NCI-H1092 treated with DMSO at 0.1 percent for 48 hours (cell line): ENCODE measurements around the gene TMCC1.
"Not testable (repeated sequence)": the region's sequence is repeated elsewhere in the genome, so short reads cannot be mapped to it uniquely, and the experiment has no call there.

Experiments used
- DNase-seq: peaks from one replicate; lab custom pipeline; 2025; lab: John Stamatoyannopoulos, UW

The TMCC1 gene

DNA sequence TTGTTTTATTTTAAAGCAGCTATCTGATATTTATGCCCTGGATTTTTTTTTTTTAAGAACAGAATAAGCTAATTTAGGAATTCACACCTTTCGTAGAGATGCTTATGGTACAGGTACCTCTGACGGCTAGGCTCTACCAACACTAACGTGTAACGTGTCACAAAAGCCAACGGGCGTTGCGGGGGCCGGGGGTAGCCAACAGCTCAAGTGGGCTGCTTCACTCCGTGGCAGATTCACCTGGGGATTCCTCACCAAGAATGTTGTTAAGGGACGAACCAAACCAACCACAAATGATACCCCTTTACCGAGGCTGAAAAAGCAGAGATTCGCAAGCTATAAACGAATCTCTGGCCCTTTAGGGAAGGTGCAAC lies 1.0 kb downstream of the TMCC1 start:
- no peak for DNase-seq

DNA sequence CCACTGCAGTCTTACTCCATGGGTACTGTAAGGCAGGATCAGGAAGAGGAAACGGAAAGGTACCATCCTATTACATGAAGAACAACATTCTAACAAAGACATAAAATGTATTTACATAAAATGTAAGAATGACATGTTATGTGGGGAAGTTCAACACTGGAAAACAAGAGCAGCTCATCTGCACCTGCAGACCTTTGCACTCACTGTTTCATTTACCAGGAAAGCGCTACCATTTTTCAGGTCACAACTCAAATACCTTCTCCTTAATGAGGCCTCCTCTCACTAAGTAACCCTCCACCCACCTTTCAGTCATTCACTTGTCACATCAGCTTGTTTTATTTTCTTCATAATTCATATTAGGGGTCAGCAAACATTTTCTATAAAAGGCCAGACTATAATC lies 2.6 kb downstream of the TMCC1 start:
- no peak for DNase-seq

DNA sequence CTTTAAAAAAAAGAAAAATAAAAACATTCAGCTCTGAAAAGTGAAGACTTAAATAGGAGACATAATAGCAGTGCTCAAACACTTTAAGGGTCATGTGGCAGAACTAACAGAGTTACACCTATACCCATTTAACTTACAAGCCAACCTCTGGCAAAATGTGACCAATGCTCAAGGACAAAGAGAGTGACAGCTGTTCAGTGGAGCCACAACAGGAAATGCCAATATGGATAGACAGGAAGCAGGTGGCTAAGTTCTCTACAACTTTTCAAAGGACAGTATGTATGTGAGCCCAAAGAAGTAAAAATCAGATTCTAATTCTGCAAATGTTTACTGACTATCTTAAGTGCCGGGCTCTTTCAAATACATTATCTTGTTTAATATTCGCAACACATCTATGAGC lies 3.4 kb downstream of the TMCC1 start:
- DNase-seq = no peak

DNA sequence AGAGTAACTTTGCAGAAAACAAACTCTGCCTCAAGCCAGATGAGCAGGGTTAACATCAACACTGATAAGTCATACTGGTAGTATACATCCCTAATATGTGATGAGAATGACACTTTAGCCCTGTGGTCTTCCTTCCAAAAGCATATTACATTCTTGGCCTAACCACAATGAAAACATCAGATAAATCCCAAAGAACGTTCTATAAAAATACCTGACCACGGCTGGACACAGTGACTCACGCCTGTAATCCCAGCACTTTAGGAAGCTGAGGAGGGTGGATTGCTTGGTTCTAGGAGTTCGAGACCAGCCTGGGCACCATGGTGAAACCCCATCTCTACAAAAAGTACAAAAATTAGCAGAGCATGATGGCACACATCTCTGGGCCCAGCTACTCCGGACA lies 4.7 kb downstream of the TMCC1 start:
- no peak for DNase-seq

DNA sequence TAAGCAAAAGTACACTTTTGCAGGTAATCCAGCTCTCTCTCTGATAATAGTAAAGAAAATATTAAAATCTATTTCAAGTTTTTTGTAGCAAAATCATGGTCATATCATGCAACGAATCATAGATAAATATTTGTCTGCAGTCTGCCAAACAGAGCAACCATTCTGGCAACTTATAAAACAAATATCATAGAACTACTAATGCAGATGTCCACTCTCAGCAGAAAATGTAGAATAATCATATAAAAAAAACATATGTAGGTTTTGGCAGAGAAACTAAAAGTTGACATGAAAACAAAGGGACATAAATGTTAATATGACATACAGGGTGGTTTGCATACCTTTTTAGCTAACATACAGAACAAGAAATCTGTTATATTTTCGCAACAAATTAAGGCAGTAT lies 12.2 kb downstream of the TMCC1 start:
- no peak for DNase-seq

DNA sequence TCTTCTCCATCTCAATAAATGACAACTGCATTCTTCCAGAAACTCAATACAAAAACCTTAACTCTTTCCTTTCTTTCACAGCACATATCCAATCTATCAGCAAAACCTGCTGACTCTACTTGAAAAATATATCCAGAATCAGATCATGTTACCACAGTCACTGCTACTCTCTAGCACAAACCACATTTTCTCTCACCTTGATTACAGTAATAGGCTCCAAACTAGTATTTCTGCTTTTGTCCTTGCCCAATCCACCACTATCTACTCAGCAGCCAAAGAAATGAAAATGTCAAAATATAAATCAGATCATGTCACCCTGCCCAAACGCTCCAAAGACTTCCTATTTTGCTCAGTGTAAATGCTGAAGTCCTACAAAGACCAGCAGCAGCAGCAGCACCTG lies 15.2 kb downstream of the TMCC1 start:
- no peak for DNase-seq

DNA sequence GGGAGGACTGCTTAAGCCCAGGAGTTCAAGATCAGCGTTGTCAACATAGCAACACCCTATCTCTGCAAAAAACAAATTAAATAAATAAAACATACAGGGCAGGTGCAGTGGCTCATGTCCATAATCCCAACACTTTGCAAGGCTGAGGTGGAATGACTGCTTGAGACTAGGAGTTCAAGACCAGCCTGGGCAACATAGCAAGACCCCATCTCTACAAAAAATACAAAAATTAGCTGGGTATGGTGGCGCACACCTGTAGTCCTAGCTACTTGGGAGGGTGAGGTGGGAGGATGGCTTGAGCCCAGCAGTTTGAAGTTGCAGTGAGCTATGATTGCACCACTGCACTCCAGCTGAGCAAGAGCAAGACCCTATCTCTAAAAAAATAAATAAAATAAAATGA lies 19.0 kb downstream of the TMCC1 start:
- DNase-seq = not testable (repeated sequence)

DNA sequence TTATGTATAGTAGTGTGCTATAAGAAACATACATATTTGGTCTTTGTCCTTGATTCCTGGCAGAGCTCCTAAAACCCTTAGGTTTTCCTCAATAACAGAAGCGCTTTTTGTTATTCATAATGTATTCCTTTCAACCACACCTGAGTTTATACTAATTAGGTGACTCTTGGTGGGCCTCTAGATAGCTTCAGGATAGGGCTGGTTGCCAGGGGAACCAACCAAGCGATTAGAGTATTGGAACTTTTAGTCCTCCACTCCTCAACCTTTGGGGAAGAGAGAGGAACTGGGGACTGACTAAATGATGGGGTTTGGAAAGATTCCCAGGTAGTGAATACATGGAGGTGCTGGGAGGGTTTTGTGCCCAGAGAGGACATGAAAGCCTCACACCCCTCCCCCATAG lies 24.6 kb downstream of the TMCC1 start:
- no peak for DNase-seq

DNA sequence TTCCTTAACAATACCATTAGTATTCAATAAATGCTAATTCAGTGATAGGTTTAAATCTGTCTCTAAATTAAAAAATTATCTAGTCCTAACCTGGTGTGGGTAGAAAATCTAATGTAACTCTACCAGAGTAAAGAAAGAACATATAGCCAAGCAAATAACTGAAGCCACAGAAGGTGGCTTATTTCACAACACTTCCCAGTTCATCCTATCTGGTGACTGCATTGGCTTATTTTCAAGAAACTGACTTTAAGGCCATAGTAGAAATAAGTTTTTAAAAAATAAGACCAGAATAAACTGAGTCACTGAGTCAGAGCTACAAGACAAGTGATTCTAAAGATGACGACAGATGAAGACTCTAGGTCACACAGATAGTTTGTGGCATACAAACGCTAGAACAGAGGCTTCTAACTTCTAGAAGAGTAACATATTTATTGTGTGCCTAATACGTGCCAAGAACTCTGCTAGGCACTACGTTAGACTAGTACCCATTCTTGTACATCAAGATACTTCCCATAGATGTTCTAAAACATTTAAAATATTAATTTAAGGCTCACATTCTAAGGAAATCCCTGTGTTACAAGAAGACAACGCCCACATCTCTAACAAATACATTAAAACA lies 25.9 kb downstream of the TMCC1 start:
- DNase-seq = no peak

DNA sequence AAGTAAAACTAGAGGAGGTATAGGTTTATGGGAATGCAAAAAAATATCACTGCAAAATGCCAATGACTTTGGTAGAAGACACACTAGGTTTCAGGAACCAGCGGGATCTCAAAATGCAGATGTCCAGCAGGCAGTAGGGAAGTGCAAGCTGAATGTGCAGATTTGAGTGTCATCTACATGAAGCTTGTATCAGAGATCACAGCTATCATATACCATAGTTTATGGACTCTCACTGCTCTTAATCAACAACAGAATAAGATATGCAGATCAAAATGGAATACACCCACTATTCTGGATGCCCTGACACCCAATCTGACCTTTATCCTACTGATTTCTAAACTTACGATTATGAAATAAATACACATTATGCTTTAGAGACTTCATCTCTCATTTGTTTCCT lies 27.7 kb downstream of the TMCC1 start:
- DNase-seq = no peak

DNA sequence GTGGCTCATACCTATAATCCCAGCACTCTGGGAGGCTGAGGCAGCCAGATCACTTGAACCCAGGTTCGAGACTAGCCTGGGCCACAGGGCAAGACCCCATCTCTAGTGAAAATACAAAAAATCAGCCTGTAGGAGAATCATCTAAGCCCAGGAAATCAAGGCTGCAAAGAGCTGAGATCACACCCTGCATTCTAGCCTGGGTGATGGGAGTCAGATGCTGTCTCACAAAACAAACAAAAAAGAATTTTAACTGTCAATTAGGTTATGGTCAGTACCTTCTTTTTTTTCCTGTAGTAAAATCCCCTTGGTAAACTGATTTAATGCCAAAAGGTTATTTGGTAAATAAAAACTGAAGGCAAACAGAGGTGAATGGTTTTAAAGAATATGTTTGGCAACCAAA lies 29.0 kb downstream of the TMCC1 start:
- no peak for DNase-seq

DNA sequence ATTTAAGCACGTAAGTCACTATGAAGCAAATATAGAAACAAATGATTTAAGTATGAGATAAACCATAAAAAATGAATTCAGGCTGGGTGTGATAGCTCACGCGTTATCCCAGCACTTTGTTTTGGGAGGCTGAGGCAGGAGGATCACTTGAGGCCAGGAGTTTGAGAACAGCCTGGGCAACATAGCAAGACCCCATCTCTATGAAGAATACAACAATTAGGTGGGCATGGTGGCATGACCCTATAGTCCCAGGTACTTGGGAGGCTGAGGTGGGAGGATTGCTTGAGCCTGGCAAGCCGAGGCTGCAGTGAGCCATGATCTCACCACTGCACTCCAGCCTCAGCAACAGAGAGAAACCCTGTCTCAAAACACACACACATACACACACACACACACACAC lies 34.2 kb downstream of the TMCC1 start:
- no peak for DNase-seq

DNA sequence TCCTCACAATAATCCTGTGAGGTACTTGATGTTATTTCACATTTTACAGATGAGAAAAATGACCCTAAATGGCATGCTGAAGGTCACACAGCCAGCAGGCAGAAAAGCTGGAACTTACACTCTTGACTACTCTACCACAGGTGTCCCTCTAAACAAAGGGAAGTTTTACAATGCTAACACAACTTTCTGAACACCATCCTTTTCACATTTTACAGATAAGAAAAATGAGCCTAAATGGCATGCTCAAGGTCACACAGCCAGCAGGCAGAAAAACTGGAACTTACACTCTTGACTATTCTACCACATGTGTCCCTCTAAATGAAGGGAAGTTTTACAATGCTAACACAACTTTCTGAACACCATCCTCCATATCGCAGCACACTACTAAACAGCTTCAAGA lies 35.6 kb downstream of the TMCC1 start:
- DNase-seq = no peak

DNA sequence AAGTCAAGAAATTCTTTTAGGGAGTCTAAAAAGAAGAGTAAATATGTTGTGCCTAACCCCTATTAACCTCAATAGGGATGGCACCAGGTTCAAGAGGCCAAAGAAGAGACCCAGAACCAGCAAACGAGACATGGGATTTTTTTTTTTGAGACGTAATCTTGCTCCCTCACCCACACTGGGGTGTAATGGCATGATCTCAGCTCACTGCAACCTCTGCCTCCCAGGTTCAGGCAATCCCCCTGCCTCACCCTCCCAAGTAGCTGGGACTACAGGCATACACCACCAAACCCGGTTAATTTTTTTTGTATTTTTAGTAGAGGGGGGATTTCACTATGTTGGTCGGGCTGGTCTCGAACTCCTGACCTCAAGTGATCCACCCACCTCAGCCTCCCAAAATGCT lies 36.7 kb downstream of the TMCC1 start:
- not testable (repeated sequence) for DNase-seq

DNA sequence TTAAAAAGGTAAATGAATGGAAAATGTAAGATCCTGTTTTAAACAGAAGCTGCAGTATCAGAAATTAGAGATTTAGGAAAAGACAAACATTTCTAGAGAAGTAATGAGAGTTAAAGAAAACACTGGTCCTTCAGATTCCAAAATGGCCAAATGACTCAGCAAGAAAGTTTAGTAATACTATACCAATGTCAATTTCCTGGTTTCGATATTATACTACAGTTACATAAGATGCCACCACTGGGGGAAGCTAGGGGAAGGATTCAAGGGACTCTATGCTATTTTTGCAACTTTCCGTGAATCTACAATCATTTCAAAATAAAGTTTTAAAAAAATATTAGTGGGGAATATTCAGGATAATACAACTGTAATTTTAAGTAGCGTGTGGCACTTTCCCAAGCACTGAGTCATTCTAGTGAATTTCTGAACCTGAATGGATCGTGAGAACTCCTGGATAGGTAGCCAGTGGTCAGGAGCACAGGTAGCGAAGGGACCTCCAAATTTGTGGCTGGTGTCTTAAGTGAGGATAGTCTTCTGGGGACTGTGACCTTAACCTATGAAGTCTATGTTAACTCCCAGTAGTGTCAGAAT lies 37.6 kb downstream of the TMCC1 start:
- DNase-seq = no peak

DNA sequence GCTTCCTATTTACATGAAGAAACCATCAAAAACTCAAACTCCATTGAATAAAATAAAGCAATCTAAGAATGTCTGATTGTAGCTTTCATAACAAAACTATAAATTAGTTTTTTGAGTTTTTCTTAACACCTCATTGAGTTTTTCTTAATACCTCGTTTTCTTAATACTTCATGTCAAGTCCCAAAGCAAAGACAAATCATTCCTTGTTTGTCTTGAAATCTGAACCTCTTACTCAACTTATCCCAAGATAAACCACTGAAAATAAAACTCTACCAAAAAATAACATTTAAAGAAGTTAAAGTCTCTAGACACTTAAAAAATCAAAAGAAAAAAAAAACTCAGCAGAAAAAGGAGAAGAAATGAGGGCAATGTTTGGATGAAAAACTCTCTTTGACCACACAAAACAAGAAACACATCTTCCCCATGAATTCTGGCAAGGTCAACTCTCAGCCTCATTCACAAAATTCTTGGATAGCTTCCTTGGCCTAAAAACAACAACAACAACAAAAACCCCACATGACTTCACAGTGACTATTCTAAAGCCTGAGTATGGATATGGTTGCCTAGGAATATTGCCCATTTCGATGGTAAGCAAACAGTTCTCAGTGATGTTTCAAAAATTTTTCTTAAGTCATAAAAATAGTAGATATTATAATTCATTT lies 38.2 kb downstream of the TMCC1 start:
- DNase-seq = no peak

DNA sequence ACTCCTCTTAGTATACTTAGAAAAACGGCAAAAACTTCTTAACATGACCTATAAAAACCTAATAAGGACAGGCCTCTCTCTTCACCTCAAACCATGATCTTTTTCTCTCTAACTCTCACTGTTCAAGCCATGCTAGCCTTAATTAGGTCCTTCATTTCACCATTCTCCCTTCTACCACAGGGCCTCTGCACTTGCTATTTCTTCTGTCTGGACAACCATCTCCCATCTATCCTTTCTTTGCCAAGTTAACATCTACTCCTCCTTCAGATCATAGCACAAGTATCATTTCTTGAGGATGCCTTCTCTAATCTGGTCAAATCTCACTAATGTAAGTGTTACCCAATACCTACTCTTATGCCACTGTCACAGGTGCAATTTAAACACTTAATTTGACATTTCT lies 39.1 kb downstream of the TMCC1 start:
- no peak for DNase-seq

DNA sequence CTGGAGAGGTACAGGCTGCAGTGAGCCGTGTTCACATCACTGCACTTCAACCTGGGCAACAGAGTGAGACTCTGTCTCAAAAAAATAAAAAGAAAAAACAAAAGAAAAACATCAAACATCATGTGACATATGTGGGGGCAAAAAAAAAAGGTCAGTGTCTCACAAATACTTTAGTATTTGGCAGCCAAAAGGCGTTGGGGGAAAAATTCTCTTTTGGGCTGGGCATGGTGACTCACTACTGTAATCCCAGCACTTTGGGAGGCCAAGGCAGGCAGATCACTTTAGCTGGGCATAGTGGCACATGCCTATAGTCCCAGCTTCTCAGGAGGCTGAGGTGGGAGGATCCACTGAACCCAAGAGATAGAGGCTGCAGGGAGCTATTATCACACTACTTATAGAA lies 47.6 kb downstream of the TMCC1 start:
- DNase-seq = no peak

DNA sequence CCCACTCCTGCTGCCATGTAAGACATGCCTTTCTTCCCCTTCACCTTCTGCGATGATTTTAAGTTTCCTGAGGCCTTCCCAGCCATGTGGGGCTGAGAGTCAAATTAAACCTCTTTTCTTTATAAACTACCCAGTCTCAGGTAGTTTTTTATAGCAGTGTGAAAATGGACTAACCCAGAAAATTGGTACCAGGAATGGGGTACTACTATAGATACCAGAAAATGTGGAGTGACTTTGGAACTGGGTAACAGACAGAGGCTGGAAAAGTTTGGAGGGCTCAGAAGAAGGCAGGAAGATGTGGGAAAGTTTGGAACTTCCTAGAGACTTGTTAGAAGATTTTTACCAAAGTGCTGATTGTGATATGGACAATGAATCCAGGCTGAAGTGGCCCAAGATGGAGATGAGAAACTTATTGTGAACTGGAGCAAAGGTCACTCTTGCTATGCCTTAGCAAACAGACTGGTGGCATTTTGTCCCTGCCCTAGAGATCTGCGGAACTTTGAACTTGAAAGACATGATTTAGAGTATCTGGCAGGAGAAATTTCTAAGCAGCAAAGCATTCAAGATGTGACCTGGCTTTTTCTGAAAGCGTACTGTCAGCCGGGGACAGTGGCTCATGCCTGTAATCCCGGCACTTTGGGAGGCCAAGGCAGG lies 52.7 kb downstream of the TMCC1 start:
- DNase-seq = no peak

DNA sequence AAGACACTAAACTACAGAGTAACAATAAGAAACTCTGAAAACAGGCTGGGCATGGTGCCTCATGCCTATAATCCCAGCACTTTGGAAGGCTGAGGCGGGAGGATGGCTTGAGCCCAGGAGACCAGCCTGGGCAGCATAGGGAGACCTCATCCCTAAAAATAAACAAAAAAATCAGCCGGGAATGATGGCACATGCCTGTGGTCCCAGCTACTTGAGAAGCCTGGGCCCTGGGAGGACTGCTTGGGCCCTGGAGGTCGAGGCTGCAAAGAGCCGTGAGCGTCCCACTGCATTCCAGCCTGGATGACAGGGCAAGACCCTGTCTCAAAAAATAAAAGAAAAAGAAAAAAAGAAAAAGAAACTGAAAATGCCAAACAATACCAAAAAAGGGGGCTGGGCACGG lies 55.4 kb downstream of the TMCC1 start:
- no peak for DNase-seq

DNA sequence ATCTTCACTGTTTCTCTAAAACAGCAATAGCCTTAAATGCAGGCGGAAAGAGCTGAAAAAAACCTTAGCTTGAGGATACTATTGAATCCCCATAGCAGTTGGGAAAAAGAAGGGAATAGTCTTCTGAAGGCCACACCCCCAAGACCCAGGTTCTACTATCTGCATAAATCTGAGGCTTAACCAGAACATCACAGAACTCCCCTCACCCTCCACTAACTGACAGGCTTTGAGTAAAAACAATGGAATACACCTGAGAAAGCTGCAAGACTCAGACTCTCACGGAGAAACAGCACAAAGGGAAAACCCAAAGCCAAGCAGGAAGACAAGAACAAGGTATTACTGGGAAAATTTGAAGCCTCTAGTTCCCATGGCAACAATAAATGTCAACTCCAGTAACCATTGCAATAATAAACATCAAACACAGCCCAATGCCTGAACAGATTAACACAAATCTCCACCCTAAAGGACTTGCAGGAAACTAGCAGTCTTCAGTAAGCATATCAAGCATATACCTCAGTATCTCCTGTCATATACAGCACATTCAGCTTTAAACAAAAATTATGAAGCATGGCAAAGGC lies 56.4 kb downstream of the TMCC1 start:
- no peak for DNase-seq

DNA sequence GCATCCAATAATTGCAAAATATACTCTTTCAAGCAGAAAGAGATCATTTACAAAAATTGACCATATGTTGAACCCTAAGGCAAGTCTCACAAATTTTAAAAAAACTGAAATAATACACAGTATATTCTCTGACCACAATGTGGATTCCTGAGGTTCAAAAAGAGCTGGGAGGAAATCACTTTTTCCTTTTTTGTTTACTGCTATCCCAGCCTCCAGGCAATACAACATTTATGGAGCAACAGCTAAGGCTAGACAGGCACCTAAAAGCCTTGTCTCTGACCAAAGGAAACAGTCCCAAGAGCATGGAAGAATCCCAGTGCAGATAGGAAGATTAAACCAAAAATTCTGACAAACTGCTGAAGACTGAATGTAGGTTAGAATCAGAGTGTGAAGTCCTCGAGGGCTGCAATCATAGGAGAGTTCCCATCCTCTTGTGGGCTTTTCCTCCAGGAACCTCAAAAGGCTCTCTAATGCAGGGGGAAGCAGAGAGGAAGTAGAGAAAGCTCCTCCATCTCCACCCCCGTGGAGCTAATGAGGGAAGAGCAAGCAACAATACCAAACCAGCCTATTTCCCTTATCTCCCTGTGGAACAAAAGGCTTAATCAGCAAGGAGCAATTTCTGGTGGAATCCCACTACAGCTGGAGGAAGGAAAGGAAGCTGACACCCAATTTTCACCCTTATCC lies 57.0 kb downstream of the TMCC1 start:
- no peak for DNase-seq

DNA sequence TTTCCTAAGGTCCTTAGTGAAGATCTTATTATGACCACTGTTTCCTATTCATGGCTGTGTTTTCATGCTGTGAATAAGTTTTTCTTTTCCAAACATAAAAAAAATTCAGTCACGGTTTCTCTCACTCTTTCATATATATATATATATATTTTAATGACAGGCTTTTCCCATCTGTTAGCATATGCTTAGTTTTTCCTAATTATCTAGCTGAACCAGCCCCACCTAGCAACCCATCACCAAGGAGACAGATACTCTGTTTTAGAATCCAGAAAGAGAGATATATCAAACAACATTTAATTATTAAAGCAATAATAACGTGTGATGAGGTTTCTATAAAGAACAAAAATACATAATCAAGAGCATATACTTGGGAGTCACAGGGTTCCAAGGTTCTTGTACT lies 58.3 kb downstream of the TMCC1 start:
- DNase-seq = no peak
